ENCODE results near the gene SERPINB5.
"Not testable (repeated sequence)": the region's sequence is repeated elsewhere in the genome, so short reads cannot be mapped to it uniquely, and the experiment has no call there.

Gene SERPINB5

DNA sequence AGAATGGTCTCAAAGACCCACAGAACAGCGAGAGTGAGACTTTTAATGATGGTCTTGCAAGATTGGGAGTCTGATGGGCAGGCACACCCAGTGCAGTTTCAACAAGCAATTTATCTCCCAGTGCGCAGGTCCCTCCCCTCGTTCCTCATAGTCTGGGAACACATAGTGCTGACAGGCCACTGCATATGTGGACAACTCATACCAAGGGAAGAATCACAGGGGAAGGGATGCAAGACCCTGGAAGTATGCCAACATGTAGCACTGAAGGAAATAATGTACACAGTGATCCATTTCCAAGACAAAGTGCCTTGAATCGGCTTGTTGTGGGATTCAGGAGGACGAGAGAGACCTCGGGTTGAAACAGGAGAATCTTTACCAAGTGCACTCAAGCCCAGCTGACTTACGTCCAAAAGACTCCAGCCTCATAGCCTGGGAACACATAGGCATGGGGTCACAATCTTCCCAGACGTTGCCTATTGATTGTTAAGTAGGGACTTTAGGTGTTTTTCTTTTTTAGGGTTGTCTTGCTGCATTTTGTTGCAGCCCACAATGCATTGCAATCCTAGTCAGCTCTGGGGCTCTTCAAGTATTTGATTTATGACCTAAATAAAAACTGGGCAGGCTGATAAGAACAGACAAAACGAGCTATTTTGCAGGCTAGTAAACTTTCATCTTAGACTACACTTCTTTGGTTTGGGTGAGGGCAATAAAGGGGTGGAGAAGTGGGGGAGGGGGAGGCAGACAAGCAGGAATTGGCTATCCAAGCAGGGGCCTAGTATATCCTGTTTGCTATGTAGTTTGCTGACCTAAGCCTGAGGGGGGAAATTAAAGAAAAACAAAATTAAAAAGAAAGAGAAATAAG, 24.7 kb upstream of the SERPINB5 start:
- Mint-ChIP-seq H3K27ac (no peak overlapping the region), H3K9me3 (no peaks in the 10 kb centered on the region), H3K4me1 (ENCODE audit: low read depth) (no peaks in the 10 kb centered on the region)

DNA sequence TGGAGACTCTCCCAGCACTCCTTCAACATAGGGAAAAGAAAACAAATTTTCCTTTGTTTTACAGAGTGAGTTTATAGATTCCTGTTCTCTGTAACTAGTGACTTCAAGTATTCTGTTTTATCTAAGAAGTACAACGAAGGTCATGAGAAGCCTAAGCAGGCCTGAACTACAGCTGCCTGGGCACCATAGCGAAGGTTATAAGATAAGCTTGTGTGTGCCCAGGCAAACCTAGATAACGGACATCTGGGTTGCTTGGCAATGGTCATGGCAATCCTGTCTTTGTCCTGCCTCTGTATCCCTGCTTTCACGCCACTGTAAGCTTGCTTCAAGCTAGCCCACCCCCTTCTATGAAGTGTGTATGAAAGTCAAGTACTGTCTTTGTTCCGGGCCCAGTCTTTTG, 24.0 kb upstream of the SERPINB5 start:
- H3K27ac Mint-ChIP-seq; H3K9me3 Mint-ChIP-seq; H3K36me3 Mint-ChIP-seq (ENCODE audit: low read depth); H3K4me3 Mint-ChIP-seq; H3K27me3 Mint-ChIP-seq (ENCODE audit: low read depth); H3K4me1 Mint-ChIP-seq (ENCODE audit: low read depth): not testable (repeated sequence)

More for the DNA sequence above, 24.7 kb upstream of the SERPINB5 start:
- H3K27me3 Mint-ChIP-seq (ENCODE audit: low read depth), result peaks cover 3% of the 10 kb centered on the region
- H3K4me3 Mint-ChIP-seq, result no peak overlapping the region
- no peaks in the 10 kb centered on the region for H3K36me3 Mint-ChIP-seq (ENCODE audit: low read depth)

DNA sequence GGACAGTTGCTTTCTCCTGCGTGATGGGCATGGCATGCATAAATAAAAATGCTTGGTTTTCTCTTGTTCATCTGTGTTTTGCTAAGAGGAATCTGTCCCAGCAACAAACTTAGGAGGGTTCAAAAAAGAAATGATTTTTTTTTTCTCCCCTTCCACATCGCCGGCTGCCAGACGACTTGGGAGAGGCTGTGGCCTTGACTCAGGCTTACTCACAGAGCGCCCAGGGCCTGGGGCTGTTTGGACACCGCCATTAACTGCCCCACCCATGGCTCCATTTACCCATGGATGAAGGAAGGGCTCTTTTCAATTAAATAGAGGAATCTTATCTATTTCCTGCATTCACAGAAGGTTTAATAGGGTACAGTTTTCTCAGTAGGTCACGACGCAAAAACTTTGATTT, 22.3 kb upstream of the SERPINB5 start:
- H3K36me3 Mint-ChIP-seq (ENCODE audit: low read depth), result no peaks in the 10 kb centered on the region
- H3K27me3 Mint-ChIP-seq (ENCODE audit: low read depth), result peaks cover 3% of the 10 kb centered on the region
- H3K4me3 Mint-ChIP-seq, result no peak overlapping the region
- no peaks in the 10 kb centered on the region for H3K9me3 Mint-ChIP-seq
- no peaks in the 10 kb centered on the region for H3K4me1 Mint-ChIP-seq (ENCODE audit: low read depth)
- no peak overlapping the region for H3K27ac Mint-ChIP-seq

DNA sequence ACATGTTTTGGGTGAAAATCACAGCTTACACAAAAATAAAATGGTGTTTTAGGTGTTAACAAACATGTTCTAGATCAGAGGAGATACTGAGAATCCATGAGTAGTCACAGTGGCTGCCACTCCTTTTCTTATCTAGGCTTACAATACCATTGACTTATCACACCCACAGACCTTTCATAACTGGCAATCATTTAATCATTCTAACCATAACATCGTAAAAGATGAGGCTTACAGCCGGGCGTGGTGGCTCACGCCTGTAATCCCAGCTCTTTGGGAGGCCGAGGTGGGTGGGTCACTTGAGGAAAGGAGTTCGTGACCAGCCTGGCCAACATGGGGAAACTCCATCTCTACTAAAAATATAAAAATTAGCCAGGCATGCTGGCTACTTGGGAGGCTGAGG, 18.8 kb upstream of the SERPINB5 start:
- Mint-ChIP-seq H3K4me1 (ENCODE audit: low read depth) (no peaks in the 10 kb centered on the region), H3K27ac (no peak overlapping the region), H3K9me3 (no peaks in the 10 kb centered on the region), H3K27me3 (ENCODE audit: low read depth) (peaks cover 23% of the 10 kb centered on the region), H3K4me3 (no peak overlapping the region), H3K36me3 (ENCODE audit: low read depth) (no peaks in the 10 kb centered on the region)

DNA sequence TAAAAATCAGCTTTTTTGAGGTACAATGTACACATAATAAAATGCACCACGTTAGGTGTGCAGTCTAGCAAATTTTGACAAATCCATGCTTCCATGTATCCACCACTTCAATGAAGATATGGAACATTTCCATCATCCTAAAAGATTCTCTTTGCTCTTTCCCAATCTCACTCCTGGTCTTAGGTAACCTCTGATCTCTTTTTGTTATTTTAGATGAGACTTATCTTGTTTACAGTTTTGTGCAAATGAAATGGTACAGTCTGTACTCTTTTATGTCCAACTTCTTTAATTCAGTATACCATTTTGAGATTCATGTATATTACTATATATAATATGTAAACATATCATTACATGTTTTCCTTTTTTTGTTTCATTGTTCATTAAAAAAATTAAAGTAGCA, 16.3 kb upstream of the SERPINB5 start:
- no peaks in the 10 kb centered on the region for H3K36me3 Mint-ChIP-seq (ENCODE audit: low read depth)
- H3K4me1 Mint-ChIP-seq (ENCODE audit: low read depth), result no peaks in the 10 kb centered on the region

DNA sequence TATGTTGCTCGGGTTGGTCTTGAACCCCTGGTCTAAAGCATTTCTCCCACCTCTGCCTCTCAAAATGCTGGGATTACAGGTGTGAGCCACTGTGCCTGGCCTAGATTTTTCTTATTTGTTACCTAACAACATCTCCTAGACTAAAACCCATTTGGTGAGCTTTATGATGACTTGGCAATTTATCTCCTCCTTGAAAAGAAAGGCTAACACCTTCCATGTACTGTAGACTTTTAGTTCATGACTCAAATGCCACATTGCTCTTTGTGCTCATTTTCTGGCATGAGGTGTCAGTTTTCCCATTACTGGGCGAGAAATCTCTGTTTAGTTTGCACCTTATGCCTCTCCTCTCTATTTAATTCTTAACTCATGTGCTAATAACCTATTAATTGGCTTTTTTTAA, 12.3 kb upstream of the SERPINB5 start:
- no peaks in the 10 kb centered on the region for H3K36me3 Mint-ChIP-seq (ENCODE audit: low read depth)
- no peak overlapping the region for H3K4me3 Mint-ChIP-seq
- peaks cover 40% of the 10 kb centered on the region for H3K27me3 Mint-ChIP-seq (ENCODE audit: low read depth)
- H3K9me3 Mint-ChIP-seq, result no peaks in the 10 kb centered on the region
- no peak overlapping the region for H3K27ac Mint-ChIP-seq
- no peaks in the 10 kb centered on the region for H3K4me1 Mint-ChIP-seq (ENCODE audit: low read depth)

More for the DNA sequence above, 16.3 kb upstream of the SERPINB5 start:
- H3K4me3 Mint-ChIP-seq, result no peak overlapping the region
- no peaks in the 10 kb centered on the region for H3K9me3 Mint-ChIP-seq
- H3K27me3 Mint-ChIP-seq (ENCODE audit: low read depth), result peaks cover 36% of the 10 kb centered on the region
- H3K27ac Mint-ChIP-seq, result no peak overlapping the region

DNA sequence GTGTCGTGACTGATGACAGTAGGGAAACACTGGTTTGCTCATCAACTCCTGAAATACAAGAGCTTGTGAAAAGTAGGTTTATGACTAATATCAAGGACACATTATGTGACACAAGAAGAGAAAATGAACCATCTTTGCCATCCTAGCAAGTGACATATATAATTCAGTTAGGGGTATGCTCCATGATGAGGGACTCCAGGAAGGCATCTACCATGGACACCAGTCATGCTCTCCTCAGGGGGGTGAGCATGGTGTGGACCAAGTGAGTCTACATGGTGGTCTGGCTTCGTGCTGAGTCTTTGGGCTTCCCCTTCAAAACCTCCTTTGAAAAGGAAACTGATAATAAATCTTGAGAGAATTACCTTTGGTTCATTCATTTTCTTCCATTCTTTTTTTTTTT, 11.7 kb upstream of the SERPINB5 start:
- Mint-ChIP-seq H3K27ac (no peak overlapping the region), H3K4me1 (ENCODE audit: low read depth) (no peaks in the 10 kb centered on the region), H3K9me3 (no peaks in the 10 kb centered on the region), H3K36me3 (ENCODE audit: low read depth) (no peaks in the 10 kb centered on the region), H3K27me3 (ENCODE audit: low read depth) (peaks cover 40% of the 10 kb centered on the region), H3K4me3 (no peak overlapping the region)

DNA sequence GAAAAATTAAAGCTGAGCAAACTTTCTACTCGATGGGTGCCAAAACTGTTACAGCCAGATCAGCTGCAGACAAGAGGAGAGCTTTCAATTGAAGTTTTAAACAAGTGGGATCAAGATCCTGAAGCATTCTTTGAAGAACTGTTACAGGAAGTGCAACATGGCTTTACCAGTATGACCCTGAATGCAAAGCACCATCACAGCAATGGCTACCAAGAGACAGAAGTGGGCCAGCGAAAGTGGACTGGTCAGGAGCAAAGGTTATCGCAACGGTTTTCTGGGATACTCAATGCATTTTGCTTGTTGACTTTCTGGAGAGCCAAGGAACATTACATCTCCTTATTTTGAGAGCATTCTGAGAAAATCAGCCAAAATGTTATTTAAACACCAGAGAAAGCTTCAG, 9.1 kb upstream of the SERPINB5 start:
- Mint-ChIP-seq H3K27ac (no peak overlapping the region), H3K4me3 (no peak overlapping the region), H3K4me1 (ENCODE audit: low read depth) (no peaks in the 10 kb centered on the region), H3K9me3 (no peaks in the 10 kb centered on the region), H3K36me3 (ENCODE audit: low read depth) (no peaks in the 10 kb centered on the region), H3K27me3 (ENCODE audit: low read depth) (peaks cover 26% of the 10 kb centered on the region)

DNA sequence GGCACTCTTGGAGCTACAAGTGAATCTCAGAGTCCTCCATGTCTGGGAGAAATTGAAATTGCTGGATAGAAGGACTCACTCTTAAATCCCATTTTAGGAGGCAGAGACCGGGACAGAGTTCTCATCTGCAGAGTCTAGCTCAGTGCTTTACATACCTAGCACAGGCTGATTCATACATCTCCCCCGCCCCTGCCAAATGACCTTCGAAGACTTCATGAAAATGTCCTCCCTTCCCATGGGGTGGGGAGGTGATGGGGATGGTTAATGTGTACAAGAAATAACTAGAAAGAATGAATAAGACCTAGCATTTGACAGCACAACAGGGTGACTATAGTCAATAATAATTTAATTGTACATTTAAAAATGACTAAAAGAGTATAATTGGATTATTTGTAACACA, 8.2 kb upstream of the SERPINB5 start:
- Mint-ChIP-seq H3K9me3 (no peaks in the 10 kb centered on the region), H3K36me3 (ENCODE audit: low read depth) (no peaks in the 10 kb centered on the region), H3K4me1 (ENCODE audit: low read depth) (no peaks in the 10 kb centered on the region), H3K27ac (no peak overlapping the region), H3K27me3 (ENCODE audit: low read depth) (peaks cover 18% of the 10 kb centered on the region), H3K4me3 (no peak overlapping the region)

DNA sequence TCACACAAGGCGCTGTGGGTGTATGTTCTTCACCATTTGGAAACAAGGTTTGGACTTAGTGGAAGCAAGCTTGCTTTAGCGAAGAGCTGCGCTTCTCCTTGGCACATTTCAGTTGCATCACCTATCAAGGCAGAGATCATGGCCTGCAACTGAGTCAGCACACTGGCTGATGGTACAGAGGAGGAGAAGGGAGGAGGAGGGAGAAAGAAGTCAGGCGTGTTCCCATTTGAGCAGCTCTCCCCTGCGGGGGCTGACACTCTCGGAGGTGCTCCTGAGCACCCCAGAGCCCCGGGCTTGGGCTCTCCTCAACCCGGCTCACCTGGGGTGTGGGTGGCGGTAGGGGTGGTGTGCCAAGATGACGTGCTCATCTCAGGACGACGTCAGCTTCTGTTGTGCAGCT, 6.0 kb upstream of the SERPINB5 start:
- no peaks in the 10 kb centered on the region for H3K36me3 Mint-ChIP-seq (ENCODE audit: low read depth)
- no peak overlapping the region for H3K27ac Mint-ChIP-seq
- H3K27me3 Mint-ChIP-seq (ENCODE audit: low read depth), result peaks cover 18% of the 10 kb centered on the region
- no peak overlapping the region for H3K4me3 Mint-ChIP-seq
- no peaks in the 10 kb centered on the region for H3K9me3 Mint-ChIP-seq
- no peaks in the 10 kb centered on the region for H3K4me1 Mint-ChIP-seq (ENCODE audit: low read depth)

DNA sequence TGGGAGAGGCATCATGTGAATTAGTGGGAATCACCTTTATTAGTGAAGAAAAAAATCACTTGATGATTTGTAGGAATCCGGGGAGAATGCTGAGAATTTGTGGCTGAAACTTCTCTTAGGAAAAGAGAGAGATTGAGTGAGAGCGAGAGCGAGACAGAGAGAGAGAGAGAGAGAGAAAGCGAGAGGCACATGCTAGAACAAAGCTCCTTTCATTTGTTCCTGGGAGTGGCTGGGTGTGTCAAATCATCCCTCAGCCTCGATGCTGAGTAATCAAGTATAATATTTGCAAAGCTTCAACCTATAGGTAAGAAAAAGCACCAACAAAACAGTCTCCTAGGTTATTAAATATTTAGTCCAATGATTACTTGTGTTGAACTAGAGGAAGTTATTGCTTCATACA, 4.4 kb upstream of the SERPINB5 start:
- no peaks in the 10 kb centered on the region for H3K9me3 Mint-ChIP-seq
- no peak overlapping the region for H3K27ac Mint-ChIP-seq
- H3K36me3 Mint-ChIP-seq (ENCODE audit: low read depth), result no peaks in the 10 kb centered on the region
- H3K4me3 Mint-ChIP-seq, result no peak overlapping the region
- H3K27me3 Mint-ChIP-seq (ENCODE audit: low read depth), result peaks cover 16% of the 10 kb centered on the region
- no peaks in the 10 kb centered on the region for H3K4me1 Mint-ChIP-seq (ENCODE audit: low read depth)

DNA sequence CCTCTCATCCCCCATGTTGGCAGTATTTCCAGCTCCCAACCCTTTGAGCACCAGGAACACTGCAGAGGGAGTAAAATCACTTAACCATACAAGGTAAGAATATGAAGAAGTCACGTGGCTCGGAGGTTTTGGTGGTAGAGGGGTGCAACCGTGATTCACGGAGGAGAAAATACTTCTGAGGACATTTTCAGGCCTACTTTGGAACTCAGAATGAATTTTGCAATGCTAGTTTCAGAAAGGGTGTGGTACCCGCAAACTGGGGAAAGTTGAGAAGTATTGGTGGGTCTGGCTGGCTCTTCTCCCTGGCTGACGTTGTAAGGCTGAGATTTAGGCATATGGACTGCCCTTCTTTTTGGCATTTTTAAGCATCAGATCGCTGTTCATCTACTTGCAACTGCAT, 442 bp downstream of the SERPINB5 start:
- no peak overlapping the region for H3K27ac Mint-ChIP-seq
- no peaks in the 10 kb centered on the region for H3K36me3 Mint-ChIP-seq (ENCODE audit: low read depth)
- H3K27me3 Mint-ChIP-seq (ENCODE audit: low read depth), result peaks cover 15% of the 10 kb centered on the region
- H3K4me1 Mint-ChIP-seq (ENCODE audit: low read depth), result no peaks in the 10 kb centered on the region
- no peaks in the 10 kb centered on the region for H3K9me3 Mint-ChIP-seq
- H3K4me3 Mint-ChIP-seq, result no peak overlapping the region

DNA sequence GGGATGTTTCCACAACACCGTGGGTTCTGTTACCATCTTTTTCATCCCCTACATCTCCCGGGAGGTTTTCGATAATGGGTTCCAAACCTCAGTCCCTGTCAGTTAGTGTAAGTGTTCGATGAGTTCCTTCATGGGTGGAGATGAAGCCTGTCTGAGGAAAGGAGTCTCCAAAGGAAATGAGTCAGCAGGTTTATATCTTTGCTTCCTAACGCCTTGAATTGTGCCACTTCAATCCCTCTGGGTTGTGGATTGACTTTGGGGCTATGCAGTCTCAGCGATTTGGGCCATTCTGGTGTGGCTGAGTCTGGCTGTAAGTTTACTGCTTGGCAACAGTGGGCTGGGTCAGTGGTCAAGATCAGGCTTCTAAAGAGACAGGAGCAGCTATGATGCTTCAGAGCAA, 1.2 kb downstream of the SERPINB5 start:
- Mint-ChIP-seq H3K4me1 (ENCODE audit: low read depth) (no peaks in the 10 kb centered on the region), H3K27ac (no peak overlapping the region), H3K27me3 (ENCODE audit: low read depth) (peaks cover 16% of the 10 kb centered on the region), H3K36me3 (ENCODE audit: low read depth) (no peaks in the 10 kb centered on the region), H3K9me3 (no peaks in the 10 kb centered on the region), H3K4me3 (no peak overlapping the region)

DNA sequence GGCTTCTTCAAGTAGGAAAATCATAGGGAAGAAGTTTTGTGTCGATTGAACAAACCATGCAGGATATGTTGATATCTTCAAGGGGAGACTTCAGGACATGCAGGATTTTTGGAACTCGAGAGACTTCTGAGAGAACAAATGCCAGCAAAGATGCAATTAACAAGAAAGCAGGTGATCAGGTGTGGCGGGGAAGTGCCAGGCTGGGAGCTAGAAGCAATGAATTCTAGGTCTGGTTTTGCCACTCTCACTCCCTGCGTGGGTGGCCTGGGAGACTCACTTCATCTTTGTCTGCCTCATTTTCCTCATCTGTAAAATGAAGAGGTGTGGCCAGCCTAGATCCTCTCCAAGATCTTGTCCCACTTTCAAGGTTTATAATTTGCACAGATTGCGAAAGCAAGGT, 3.1 kb downstream of the SERPINB5 start:
- no peak overlapping the region for H3K4me3 Mint-ChIP-seq
- H3K27ac Mint-ChIP-seq, result no peak overlapping the region
- H3K4me1 Mint-ChIP-seq (ENCODE audit: low read depth), result no peaks in the 10 kb centered on the region
- no peaks in the 10 kb centered on the region for H3K36me3 Mint-ChIP-seq (ENCODE audit: low read depth)
- H3K9me3 Mint-ChIP-seq, result no peaks in the 10 kb centered on the region
- H3K27me3 Mint-ChIP-seq (ENCODE audit: low read depth), result peaks cover 13% of the 10 kb centered on the region

DNA sequence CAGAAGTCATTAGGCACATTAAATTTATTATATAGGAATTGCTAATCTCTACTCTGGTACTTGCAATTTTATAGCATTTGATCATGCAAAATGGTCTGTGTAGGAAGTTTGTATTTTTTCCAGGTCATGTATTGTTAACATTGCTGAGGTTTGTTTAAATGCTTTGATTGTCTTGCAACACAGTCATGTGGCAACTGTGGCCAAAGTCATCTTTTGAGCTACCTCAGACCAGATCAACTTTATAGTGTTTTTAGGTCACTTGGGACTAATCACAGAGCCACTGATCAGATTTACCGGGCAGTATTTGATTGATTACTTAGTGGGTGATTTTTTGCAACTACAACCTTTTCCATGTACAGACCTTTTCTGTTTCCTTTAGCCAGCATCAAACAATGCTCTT, 3.7 kb downstream of the SERPINB5 start:
- Mint-ChIP-seq H3K27me3 (ENCODE audit: low read depth) (peaks cover 10% of the 10 kb centered on the region), H3K27ac (no peak overlapping the region), H3K4me3 (no peak overlapping the region), H3K36me3 (ENCODE audit: low read depth) (no peaks in the 10 kb centered on the region), H3K9me3 (no peaks in the 10 kb centered on the region), H3K4me1 (ENCODE audit: low read depth) (no peaks in the 10 kb centered on the region)

DNA sequence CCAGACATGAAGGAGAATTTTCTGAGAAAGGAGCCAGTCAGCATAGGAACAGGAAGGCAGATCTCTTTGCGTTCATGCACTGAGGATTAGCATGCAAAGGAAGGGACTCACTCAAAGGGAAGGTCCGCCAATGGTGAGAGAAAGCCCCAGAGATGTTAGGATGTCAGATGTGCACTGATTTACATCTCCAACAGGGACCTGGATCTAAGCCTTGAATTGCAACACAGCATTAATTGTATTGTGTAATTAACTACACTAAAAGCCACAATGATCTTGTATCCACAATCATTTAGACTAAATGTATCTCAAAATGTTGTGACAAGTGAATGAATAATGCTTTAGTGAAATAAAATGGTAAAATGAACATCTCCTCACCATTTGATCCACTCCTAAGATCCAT, 4.2 kb downstream of the SERPINB5 start:
- Mint-ChIP-seq H3K27me3 (ENCODE audit: low read depth) (peaks cover 8% of the 10 kb centered on the region), H3K36me3 (ENCODE audit: low read depth) (no peaks in the 10 kb centered on the region), H3K4me1 (ENCODE audit: low read depth) (no peaks in the 10 kb centered on the region), H3K4me3 (no peak overlapping the region), H3K27ac (no peak overlapping the region), H3K9me3 (no peaks in the 10 kb centered on the region)

All from T-helper 1 cell treated with Interleukin-12 subunit alpha and Interleukin-12 subunit beta and Interleukin-4 antibody, amounts not matched to agents 30 μg/mL and 1 μg/mL, for 36 hours (primary cell).